ENCODE measurements around the gene MYO3B.
A peak's percentile ranks its signal among the peaks of the same experiment; 100 is the strongest.
"Not testable (repeated sequence)": the region's sequence is repeated elsewhere in the genome, so short reads cannot be mapped to it uniquely, and the experiment has no call there.

MYO3B gene

DNA sequence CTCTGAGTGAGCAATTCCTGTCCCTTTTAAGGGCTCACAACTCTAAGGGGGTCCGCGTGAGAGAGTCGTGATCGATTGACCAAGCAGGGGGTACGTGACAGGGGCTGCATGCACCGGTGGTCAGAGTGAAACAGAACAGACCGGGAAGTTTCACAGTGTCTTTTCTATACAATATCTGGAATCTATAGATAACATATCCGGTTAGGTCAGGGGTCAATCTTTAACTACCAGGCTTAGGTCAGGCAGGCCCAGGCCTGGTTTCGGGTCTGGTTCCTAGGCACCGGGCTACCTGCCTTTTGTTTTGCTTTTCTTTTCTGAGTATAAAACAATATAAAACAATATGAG, 35.3 kb downstream of the MYO3B start:
- DNase-seq (ENCODE audit: low spot score), result not testable (repeated sequence)

DNA sequence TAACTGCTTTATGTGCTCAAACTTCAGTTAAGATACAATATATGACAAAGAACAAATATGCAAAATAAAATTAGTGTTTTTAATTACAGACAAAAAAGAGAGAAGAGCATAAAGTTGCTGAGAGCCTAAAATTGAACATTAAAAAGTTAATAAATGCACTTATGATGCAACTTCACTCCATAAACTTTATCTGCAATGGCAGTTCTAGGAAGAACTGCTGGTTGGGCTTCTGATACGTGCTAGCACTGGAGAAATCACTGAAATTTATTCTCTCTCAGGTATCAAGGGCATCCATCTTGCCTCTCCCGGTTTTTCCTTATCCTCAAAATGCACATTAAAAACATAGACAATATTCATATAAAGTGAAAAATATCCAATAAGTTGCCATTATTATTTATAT, 35.7 kb downstream of the MYO3B start:
- no peak for DNase-seq (ENCODE audit: low spot score)

DNA sequence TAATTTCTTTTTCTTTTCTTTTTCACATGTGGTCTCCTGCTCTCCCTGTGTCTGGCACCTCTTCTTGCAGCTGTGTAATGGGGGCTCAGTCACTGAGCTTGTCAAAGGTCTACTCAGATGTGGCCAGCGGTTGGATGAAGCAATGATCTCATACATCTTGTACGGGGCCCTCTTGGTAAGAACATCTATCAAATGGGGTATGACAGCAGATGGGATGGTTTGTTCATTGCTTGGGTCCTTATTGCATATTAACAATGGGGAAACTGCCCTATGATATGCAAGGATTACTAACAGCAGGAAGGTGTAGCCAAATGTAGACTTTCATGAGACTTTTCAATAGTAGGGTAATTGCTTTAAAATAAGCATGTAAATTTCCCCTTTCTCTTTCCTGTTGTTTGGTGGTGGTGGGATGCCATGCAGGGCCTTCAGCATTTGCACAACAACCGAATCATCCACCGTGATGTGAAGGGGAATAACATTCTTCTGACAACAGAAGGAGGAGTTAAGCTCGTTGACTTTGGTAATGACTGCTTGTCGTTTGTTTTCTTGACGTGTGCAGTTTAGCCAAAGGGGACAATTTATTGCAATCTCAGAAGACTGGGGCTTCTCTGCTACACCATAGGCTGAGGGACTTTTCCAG, 36.5 kb downstream of the MYO3B start:
- no peak for DNase-seq (ENCODE audit: low spot score)

DNA sequence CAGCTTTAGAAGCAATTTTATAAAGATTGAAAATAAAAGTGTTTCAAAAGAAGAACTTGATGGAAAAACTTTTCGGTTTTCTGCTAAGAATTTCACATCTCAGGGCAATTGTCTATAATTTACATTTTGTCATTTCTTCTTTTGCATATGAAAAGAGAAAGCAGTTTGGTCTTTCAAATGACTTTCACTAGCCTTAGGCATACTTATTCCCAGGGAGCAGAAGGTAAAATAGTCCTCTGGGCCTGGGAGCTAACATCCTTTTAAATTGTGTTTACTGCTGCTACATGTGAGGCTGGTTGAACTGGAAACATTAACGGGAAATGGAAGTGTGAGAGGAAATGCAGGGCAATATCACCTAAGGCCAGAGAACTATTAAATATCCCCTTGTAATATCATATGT, 37.1 kb downstream of the MYO3B start:
- DNase-seq (ENCODE audit: low spot score), result no peak

DNA sequence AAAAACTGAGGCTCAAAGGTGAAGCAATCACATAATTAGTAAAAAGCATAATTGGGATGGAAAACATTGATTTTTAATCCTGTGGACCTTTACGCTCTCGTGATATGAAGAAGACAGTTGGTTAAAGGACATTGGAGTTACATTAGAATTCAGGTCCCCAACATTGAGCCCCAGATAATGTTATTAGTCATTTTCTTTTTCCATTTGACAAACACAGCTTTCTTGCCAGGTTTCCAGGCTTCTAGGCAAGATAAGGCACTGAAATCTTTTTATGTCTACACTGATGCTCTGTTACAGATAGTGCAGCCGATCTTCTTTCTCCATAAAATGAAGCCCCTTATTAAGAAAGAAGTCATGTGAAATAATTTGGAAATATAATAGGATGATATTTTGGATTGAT, 38.5 kb downstream of the MYO3B start:
- no peak for DNase-seq (ENCODE audit: low spot score)

DNA sequence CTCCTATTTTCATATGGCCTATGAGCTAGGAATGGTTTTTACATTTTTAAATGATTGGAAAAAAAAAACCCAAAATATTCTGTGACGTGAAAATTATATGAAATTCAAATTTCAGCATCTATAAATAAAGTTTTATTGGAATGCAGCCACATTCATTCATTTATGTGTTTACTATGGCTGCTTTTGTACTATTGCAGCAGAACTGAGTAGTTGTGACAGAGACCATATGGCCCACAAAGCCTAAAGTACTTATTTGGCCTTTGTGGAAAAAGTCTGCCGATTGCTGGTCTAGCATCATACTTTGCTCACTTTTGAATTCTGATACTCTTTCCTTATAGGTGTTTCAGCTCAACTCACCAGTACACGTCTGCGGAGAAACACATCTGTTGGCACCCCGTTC, 39.0 kb downstream of the MYO3B start:
- DNase-seq (ENCODE audit: low spot score), result no peak

DNA sequence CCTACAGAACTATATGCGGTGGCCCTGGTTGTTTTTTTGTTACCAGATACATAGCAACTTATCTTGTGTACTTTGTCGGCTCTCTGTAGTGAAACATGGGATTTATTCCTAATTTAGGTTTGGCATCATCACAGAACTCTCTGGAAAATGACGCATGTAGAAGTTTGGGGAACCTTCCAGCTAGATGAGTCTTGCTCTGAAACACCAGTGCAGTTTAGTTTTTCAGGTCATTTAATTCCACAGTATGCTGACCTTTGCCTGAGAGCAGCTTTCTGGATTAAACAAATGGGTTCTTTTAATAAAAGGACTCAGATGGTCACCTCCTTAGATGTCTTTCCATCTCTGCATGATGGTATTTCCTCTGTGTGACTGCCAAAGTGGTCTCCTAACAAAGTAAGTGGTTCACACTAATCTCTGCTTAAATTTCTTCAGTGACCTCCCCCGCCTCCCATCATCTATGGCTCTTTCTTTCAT, 39.9 kb downstream of the MYO3B start:
- no peak for DNase-seq (ENCODE audit: low spot score)

DNA sequence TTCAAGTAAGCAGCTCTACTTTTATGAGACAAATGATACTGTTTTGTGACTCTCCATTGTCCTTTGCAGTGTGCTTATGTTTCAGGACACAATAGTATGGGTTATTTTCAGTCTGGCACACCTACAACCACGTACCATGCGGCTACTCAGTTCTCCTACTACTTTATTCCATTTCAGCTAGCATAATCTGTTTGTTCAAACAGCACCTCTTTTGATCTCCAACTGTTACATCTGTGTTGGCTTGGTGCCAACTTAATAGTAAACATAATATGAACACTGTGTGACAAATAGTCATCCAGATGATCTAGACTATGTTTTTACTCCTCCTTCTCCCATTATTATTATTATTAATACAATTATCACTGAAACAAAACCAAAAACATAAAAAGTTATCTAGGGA, 40.5 kb downstream of the MYO3B start:
- no peak for DNase-seq (ENCODE audit: low spot score)

DNA sequence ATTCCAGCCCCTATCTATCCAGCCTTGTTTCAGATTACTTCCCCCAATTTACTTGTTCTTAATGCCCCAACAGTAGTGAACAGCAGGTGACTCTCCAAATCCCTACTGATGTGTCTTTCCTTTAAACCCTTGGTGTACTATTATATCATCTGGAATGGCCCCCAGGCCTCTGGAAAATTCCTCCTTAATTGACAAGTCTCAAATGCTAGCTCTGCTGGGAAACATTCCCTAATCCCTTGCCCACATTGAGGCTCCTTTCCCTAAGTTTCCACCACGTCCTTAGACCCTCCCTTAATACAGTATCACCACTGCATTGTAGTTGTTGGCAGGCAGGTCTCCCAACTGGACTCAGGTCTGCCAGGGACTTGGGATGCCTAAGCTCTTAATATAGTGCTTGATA, 41.0 kb downstream of the MYO3B start:
- no peak for DNase-seq (ENCODE audit: low spot score)

DNA sequence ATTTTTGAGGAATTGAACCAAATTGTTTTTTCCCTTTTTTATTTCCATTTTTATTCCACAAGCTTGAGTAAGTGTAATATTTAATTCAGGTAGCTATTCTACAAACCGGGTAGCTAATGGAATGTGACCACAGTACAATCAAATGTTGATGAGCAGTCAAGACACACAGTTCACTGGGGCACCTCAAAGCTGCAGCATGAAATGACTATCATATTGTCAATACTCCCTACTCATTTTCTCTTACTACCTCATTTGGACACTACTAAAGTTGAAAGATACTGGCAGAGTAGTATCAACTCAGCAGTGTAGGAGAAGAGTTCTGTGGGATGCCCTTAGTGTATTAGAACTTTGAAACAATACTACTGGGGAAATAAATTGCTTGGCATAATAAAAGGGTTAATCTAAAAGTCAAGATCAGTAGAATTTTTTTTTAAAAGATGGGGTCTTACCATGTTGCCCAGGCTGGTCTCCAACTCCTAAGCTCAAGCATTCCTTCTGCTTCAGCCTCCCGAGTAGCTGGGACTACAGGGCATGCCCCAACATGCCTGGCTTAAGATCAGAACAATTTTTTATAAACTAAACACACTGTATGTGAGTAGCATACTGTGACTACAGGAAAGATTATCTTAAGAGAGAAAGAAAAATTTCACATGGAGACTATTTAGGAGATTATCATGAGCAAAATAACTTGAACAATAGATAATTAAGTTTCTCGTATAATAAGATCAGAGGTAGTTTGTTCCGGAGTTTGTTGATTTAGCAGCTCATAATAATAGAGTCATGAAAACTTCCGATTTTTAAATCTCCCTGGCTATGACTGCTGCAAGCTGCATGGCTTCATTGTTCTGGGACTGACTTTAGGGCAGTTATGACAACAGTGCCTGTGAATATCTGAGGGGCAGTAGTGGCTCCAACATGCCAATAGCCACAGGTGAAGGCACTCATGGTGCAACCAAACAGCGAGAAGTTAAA, 43.7 kb downstream of the MYO3B start:
- DNase-seq (ENCODE audit: low spot score), result no peak

DNA sequence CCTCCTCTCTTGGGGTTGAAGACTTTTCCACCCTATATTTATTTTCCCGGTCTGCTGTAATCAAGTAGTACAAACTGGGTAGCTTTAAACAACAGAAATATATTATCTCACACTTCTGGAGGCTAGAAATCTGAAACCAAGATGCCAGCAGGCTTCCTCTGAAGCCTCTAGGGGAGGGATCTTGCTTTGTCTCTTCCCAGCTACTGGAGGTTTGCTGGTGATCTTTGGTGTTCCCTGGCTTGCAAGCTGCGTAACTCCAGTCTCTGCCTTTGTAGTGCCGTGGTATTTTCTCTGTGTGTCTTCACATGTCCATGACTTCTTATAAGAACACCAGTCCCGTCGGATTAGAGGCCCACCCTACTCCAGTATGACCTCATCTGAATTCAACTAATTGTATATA, 44.4 kb downstream of the MYO3B start:
- DNase-seq (ENCODE audit: low spot score), result no peak

DNA sequence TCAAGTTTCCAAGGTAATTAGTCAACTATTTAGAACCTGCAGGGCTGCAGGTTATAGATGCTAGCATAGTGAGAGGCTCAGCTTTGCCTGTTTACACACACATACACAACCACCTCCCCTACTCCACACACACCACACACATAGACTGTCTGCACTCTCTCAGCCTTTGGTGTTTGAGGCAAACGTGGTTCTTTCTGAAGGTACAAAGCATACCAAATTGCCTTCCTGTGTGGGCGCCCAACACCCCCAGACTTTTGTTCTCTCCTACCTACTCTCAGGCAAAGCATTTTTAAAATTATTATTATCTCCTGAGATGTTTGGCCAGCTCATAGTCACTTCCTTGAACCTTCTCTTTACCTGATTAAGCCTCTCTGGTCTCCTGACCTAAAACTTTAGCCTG, 44.9 kb downstream of the MYO3B start:
- no peak for DNase-seq (ENCODE audit: low spot score)

DNA sequence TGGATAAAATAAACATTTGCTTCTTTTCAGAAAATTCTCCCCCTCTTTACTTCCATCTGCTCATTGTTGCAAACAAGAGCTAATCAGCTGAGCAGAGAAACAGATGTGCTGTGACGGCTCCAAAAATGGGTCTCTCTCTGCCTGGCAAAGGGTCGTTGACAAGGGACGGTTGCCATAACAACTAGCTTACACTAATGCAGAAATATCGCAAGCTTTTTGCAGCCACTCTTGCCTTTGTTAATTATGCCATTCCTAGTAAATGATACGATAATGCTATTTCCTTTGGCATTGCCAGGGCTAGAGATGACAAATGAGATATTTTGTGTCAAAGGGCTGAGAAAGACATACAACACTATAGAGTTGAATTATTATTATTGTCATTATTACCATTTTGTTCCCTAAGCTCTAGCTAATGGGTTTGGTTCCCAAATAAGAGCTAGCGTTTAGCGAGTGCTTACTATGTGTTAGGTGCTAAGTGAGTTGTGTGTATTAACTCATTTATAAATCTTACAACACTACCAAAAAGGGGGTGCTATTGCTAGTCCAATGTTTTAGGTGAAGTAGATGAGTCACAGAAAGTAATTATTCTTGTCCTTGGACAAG, 46.8 kb downstream of the MYO3B start:
- DNase-seq (ENCODE audit: low spot score), result no peak

DNA sequence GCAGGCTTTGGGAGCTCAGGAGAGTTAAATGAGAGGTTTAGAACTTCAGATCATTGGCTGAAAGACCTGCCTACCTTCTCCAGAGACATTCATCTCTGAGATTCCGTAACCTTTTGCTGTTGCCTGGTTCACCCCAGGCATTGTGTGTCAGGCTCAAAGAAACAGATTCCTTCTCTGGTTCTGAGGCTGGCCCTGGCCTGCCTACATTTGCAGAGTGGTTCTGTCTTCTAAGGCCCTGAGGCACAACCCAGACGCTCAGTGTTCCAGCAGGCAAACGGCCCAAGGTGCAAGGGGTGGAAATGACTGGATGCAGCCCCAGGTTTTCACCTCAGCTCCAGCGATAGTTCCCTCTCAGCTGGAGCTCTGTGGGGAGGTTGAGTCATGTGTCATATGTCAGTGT, 48.3 kb downstream of the MYO3B start:
- DNase-seq (ENCODE audit: low spot score), result no peak

DNA sequence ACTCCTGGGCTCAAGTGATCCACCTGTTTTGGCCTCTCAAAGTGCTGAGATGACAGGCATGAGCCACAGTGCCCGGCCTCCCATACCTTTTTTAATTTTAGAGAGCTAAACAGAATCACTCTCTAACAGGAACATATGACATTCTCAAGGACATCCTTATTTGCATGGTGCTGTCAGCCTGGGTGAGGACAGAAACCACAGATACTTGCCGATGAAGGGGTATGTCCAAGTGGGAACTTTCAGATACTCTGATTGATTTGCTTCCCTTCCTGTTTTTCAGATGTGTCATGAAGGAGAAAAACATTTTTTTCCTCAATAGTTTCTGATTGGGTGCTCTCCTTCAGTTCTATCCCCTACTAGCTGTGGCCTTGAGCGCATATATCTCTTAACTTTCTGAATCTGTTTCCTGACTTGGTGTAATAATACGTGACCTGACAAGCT, 49.6 kb downstream of the MYO3B start:
- no peak for DNase-seq (ENCODE audit: low spot score)

DNA sequence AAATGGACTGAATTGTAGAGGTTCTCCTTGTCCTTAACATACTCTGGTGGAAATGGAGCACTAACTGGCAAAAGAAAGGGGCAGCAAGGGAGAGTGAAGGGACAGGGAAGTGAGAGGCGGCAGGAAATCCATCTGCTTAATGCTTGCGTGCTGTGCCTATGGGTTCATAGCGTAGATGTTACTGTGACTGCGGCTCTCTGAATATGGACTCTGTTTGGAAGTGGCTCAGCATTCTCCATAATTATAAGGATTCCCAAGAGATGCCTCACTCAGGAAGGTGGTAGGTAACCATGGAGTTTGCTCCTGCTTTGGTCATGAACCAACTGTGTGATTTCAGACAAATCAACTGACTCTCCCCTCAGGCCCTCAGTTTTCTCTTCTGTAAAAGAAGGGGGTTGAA, 50.0 kb downstream of the MYO3B start:
- no peak for DNase-seq (ENCODE audit: low spot score)

DNA sequence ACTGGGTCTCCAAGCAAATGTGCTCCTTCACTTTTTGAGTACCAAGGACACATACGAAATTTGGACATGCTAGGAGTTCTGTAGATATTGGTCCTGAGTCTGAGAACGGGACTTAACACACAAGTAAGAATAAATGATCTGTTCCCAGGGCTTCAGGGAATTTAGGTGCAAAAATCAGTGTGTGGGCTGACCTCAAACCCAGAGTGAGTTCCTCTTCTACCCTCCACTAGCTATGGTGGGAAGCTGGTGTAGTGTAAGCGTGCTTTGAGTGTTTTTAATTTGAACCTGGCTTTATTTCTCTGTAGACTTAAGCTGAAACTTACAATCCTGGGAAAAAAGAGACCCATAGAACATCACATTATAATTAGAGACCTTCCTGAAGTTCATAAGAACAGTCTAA, 50.5 kb downstream of the MYO3B start:
- no peak for DNase-seq (ENCODE audit: low spot score)

DNA sequence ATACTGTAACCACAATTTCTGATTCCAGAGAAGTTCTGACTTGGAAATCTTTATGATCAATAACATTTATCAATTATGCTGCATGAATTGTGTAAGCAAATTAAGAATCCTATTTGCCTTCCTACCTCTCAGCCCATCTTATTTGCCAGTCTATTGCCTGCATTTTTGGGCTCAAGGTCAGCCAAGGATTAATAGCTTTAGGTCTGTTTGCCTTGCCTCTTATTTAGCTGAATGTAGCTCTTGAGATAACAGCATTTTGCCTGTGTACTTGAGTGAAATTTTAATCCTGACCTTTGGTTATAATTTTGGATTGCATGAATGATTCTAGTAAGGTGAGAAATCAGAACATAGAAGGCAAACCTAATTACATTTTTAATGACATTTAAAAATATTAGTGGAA, 51.2 kb downstream of the MYO3B start:
- DNase-seq (ENCODE audit: low spot score), result no peak

DNA sequence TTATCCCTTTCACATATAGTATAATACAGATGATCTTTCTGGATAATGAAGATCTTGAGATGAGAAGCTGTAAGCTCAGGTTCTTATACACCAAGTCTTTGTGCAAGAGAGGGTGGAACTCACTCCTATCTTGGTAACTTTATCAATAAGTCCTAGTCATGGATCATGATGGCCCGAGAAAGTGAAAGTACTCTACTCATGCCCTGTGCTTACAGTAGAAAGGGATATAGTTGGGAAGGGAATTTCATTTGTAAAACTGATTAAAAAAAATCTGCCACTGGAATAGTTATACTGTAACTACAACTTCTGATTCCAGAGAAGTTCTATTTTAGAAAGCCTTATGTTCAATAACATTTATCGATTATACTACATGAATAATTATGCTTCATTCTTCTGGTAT, 51.8 kb downstream of the MYO3B start:
- DNase-seq (ENCODE audit: low spot score), result no peak

DNA sequence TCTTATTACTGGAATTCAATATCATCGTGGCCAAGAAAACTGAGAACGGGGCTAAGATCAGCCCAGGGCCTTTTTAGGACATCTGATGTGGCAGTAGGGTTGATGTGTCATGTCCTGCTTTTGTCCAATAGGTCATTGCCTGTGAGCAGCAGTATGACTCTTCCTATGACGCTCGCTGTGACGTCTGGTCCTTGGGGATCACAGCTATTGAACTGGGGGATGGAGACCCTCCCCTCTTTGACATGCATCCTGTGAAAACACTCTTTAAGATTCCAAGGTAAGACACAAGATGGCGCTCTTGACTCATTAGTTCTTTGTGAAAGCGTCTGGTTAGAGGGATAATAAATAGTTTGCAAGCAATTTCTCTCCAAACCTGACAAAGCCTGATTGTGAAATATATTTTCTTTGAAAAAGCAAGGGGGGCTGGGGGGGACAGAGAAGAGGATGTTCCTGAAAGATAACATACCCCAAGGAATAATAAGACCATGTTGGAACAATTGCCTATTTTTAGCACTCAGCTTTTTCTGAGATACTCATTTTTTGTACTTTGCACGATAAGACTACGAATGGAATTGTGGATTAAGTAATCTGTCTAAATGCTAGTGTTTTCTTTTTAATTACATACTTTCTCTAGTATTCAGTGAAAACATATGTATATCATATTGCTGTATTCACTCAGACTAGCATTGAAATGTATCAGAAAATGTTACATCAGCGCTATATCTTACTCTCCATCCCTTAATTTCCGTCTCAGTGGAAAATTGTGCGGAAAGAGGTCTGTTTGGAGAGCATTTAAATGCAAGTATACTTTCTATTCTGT, 58.1 kb downstream of the MYO3B start:
- DNase-seq (ENCODE audit: low spot score), result peak; percentile 45

DNA sequence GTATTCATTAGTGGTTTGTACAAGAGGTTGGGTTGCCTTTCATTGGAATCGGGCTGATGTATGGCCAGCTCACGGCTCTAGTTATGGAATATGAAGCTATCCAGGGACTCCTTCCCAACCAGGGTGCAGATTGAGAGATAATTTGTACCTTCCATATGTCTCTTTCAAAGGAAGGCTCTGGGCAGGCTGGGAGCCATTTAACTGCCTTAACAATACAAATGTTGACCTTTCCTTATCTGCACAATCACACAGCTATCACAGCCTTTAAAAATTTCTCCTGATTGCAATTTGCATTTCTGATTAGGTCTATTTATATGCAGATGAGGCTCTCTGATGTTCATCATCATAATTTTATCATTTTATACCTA, 58.7 kb downstream of the MYO3B start:
- no peak for DNase-seq (ENCODE audit: low spot score)

DNA sequence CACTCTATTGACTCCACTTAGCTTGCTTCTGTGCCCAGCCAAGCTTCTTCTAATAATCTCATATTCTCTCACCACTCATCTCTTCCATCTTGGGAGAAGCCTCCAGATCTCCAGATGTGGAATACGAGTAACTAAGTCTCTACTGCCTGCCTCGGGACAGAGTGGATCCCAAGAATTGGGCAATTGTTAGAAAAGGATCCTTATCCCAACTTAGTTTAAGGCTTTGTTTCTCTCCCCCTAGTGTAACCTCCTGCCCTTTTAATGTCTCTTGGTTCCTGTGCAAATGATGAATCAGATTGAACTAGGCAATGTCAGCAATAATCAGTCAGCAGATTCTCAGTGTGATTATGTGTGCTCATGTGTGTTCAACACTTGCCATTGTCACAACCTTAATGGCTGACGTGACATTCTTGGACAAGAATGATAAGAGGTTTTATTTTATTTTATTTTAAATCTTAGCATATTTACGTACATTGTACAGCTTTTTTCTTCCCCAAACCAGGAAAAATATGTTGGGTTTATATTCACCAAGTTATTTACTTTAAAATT, 59.7 kb downstream of the MYO3B start:
- no peak for DNase-seq (ENCODE audit: low spot score)

Measured in hematopoietic multipotent progenitor cell treated with erythropoietin and hydrocortisone succinate and interleukin-3 and kit ligand, for 15 days (in vitro differentiated cells).